ENCODE measurements around the gene ITGA11.

DNA sequence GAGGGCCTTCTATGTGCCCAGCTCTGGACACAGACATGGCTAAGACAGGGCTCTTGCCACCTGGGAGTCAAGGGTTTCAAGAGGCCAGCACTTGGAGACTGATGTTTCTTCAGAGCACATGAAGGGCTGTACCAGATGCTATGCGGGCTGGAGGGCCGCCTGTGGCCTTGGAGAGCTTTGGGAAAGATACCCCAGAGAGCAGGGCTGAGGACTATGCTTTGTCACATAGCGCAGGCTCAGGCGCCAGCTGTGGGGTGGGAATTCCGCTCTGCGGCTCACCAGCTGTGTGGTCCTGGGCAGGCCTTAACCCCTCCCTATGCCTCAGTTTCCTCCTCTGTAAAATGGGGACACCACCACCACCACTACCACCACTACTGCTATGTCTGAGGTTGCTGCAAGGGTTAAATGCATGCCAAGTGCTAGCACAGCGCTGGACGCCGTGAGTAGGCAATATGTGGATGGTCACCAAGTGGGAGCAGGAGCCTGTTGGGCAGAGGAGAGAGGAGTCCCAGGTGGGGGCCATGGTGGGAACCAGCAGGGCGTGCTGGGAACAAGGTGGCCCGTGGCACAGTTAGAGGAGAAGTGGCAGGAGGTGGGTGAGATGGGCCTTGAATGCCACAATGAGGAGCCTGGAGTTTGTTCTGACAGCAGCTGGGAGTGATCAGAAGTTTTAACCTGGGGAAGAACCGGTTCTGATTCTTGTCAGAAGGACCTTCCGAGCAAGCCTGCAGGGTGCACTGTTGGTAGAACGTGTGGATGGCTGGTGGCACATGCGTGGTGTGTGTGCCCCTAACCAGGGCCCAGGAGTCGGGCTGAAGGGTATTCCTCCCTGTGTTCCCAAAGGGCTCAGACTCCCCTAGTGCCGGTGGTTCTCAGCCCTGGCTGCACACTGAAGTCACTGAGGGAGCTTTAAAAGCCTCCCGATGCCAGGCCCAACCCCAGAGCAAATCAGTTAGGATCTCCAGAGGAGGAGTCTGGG lies 112.7 kb downstream of the ITGA11 start:
- TF ChIP-seq POLR2AphosphoS5 (IDR thresholded peaks at IDR 0.05) (no peak), CTCF (IDR thresholded peaks at IDR 0.05) (no peak), EP300 (IDR thresholded peaks at IDR 0.05) (no peak), POLR2A (IDR thresholded peaks at IDR 0.05; ENCODE audit: low read depth) (no peak)
